GM18505 (cell line): ENCODE results near the gene DNAAF5.

Experiments
- ATAC-seq: cut with Tn5 transposase; IDR thresholded peaks from one replicate; pipeline ENCODE4 v1.9.1; 2021; ENCODE audit not compliant: unreplicated experiment
- POLR2A ChIP-seq: IDR thresholded peaks from 4 replicates; pipeline ENCODE4 v1.6.1; 2011; ENCODE audit warnings: borderline replicate concordance; ENCODE audit not compliant: insufficient read depth, insufficient read length; ENCODE audit errors: extremely low read depth

The DNAAF5 gene

GRCh38 chr7:726084-726853 lies at the start of gene DNAAF5:
TSS of gene DNAAF5 (plus strand) at chr7:726699. CDS start at chr7:726721, 22 bp downstream.
- ATAC-seq = peak; percentile 85
- TF ChIP-seq POLR2A = peak; percentile 57

- ATAC-seq = no peak
- TF ChIP-seq POLR2A = no peak
Observed at GRCh38 chr7:676972-677385, 49.5 kb upstream of the DNAAF5 start.

- no peak for ATAC-seq
- TF ChIP-seq POLR2A = no peak
Observed at GRCh38 chr7:680411-681127, 45.9 kb upstream of the DNAAF5 start.

- no peak for ATAC-seq
- TF ChIP-seq POLR2A = no peak
Observed at GRCh38 chr7:681551-682307, 44.8 kb upstream of the DNAAF5 start.

DNA sequence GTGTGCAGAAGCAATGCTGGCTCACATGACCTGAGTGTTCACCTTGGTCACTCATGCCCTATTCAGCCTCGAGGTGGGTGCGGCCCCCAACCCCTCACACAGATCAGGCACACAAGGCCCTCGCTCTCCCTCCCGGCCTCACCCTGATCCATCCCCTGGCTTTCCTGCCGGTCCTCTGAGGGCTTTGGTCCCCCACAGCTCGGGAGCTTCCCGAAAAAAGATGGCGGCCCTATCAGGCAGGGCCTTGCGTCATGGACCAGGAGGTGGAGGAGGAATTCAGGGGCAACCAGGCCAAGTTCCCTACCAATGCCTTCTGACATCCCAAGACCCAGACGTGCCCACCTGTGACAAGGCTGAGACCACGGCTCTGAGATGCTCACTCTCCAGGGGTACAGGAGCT lies 43.7 kb upstream of the DNAAF5 start:
- ATAC-seq = no peak

GRCh38 chr7:683526-684205 lies 42.8 kb upstream of the DNAAF5 start:
- TF ChIP-seq POLR2A = no peak
- ATAC-seq = no peak

More for the DNA sequence above, 43.7 kb upstream of the DNAAF5 start:
- TF ChIP-seq POLR2A = no peak

GRCh38 chr7:684416-684815 lies 42.1 kb upstream of the DNAAF5 start:
- no peak for ATAC-seq
- TF ChIP-seq POLR2A = no peak

GRCh38 chr7:685540-685939 lies 41.0 kb upstream of the DNAAF5 start:
- ATAC-seq = no peak

DNA sequence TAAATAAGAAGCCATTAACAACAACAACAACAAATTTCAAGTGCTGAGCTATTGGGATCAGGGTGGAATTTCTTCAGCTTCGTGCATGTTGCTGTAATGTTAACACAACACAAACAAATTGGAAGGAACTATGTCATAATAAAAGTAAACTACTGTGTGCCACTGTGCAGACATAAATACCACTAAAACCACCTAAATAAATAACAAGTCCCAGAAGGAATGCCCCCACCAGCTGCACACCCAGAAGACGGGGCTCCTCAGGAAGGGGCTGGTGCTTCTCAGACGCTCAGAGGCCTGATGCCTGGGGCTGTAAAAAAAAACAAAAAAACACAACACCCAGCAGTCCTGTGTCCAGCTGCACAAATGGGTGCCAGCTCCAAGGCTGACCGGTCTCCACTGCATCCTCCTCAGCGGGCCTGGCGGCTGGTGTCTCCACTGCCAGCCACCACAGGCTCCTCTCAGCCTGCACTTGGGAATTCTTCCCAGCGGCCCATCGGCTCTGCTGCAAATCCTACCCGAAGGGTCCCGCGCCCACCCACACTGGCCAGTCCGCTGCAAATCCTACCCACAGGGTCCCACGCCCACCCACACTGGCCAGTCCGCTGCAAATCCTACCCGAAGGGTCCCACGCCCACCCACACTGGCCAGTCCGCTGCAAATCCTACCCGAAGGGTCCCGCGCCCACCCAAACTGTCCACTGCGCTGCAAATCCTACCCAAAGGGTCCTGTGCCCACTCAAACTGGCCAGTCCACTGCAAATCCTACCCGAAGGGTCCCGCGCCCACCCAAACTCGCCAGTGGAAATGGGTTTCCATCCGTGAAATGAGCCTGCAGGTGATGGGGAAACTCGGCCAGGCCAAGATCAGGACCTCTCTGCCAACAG lies 35.8 kb upstream of the DNAAF5 start:
- no peak for ATAC-seq

More at GRCh38 chr7:685540-685939, 41.0 kb upstream of the DNAAF5 start:
- no peak for TF ChIP-seq POLR2A

GRCh38 chr7:691361-692045 lies 35.0 kb upstream of the DNAAF5 start:
- TF ChIP-seq POLR2A = no peak
- no peak for ATAC-seq

More for the DNA sequence above, 35.8 kb upstream of the DNAAF5 start:
- TF ChIP-seq POLR2A = no peak

- no peak for TF ChIP-seq POLR2A
- no peak for ATAC-seq
Observed at GRCh38 chr7:693280-693679, 33.2 kb upstream of the DNAAF5 start.

DNA sequence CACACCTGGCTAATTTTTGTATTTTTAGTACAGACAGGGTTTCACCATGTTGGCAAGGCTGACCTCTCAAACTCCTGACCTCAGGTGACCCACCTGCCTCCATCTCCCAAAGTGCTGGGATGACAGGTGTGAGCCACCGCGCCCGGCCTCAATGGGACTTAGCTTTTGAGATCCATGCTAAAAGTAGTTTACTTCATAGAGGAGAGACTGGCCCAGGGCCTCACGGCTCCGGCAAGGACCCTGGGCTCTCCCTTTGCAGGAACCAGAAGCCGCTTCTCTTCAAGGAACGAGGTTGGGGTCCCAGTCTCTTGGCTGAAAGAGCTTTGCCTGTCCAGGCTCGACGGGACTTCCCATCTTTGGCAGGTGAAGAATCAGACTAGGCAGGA lies 30.1 kb upstream of the DNAAF5 start:
- TF ChIP-seq POLR2A = no peak
- no peak for ATAC-seq

- no peak for ATAC-seq
Observed at GRCh38 chr7:696812-697551, 29.5 kb upstream of the DNAAF5 start.

More at GRCh38 chr7:696812-697551, 29.5 kb upstream of the DNAAF5 start:
- no peak for TF ChIP-seq POLR2A
